ENCODE measurements around the gene ADAD1.
"Not testable (repeated sequence)": the region's sequence is repeated elsewhere in the genome, so short reads cannot be mapped to it uniquely, and the experiment has no call there.

The ADAD1 gene

GRCh38 chr4:122378711-122379110, at the start of gene ADAD1:
ADAD1 (plus strand) TSS chr4:122379011; CDS start chr4:122380070, 1,059 bp downstream.
- no peak for DNase-seq (ENCODE audit: low spot score)

GRCh38 chr4:122329876-122330565, 48.8 kb upstream of the ADAD1 start:
- no peak for DNase-seq (ENCODE audit: low spot score)

- no peak for DNase-seq (ENCODE audit: low spot score)
Observed at GRCh38 chr4:122331195-122331594, 47.6 kb upstream of the ADAD1 start.

- no peak for DNase-seq (ENCODE audit: low spot score)
Observed at GRCh38 chr4:122334828-122335227, 44.0 kb upstream of the ADAD1 start.

- no peak for DNase-seq (ENCODE audit: low spot score)
Observed at GRCh38 chr4:122341886-122342285, 36.9 kb upstream of the ADAD1 start.

- DNase-seq (ENCODE audit: low spot score) = no peak
Observed at GRCh38 chr4:122346036-122346435, 32.8 kb upstream of the ADAD1 start.

- DNase-seq (ENCODE audit: low spot score) = no peak
Observed at GRCh38 chr4:122346503-122346902, 32.3 kb upstream of the ADAD1 start.

- DNase-seq (ENCODE audit: low spot score) = no peak
Observed at GRCh38 chr4:122356317-122356808, 22.4 kb upstream of the ADAD1 start.

- no peak for DNase-seq (ENCODE audit: low spot score)
Observed at GRCh38 chr4:122360754-122361153, 18.1 kb upstream of the ADAD1 start.

- DNase-seq (ENCODE audit: low spot score) = no peak
Observed at GRCh38 chr4:122364700-122365404, 14.0 kb upstream of the ADAD1 start.

- not testable (repeated sequence) for DNase-seq (ENCODE audit: low spot score)
Observed at GRCh38 chr4:122368786-122369185, 10.0 kb upstream of the ADAD1 start.

- DNase-seq (ENCODE audit: low spot score) = no peak
Observed at GRCh38 chr4:122377352-122377751, 1.5 kb upstream of the ADAD1 start.

- no peak for DNase-seq (ENCODE audit: low spot score)
Observed at GRCh38 chr4:122379239-122379638, 428 bp downstream of the ADAD1 start.

- no peak for DNase-seq (ENCODE audit: low spot score)
Observed at GRCh38 chr4:122383341-122383740, 4.5 kb downstream of the ADAD1 start.

- no peak for DNase-seq (ENCODE audit: low spot score)
Observed at GRCh38 chr4:122384245-122384644, 5.4 kb downstream of the ADAD1 start.

GRCh38 chr4:122393276-122393675, 14.5 kb downstream of the ADAD1 start:
- no peak for DNase-seq (ENCODE audit: low spot score)

- DNase-seq (ENCODE audit: low spot score) = no peak
Observed at GRCh38 chr4:122403861-122404260, 25.1 kb downstream of the ADAD1 start.

- no peak for DNase-seq (ENCODE audit: low spot score)
Observed at GRCh38 chr4:122412547-122412946, 33.7 kb downstream of the ADAD1 start.

GRCh38 chr4:122423246-122423645, 44.4 kb downstream of the ADAD1 start:
- DNase-seq (ENCODE audit: low spot score) = no peak

GRCh38 chr4:122431351-122431750, 52.5 kb downstream of the ADAD1 start:
- no peak for DNase-seq (ENCODE audit: low spot score)

GRCh38 chr4:122434285-122434684, 55.5 kb downstream of the ADAD1 start:
- no peak for DNase-seq (ENCODE audit: low spot score)

- DNase-seq (ENCODE audit: low spot score) = no peak
Observed at GRCh38 chr4:122450847-122451246, 72.0 kb downstream of the ADAD1 start.

GRCh38 chr4:122453384-122453995, 74.7 kb downstream of the ADAD1 start:
- no peak for DNase-seq (ENCODE audit: low spot score)
